Neural crest cell (in vitro differentiated cells): ENCODE results near the gene KIDINS220. TPM values are rescaled to one million over a fixed set of nuclear protein-coding genes. Genes with fewer than 3 reads are reported as not detected.

Experiments
- DNase-seq: peaks from one replicate; pipeline ENCODE4 v3.0.0; 2021; ENCODE audit warnings: low read depth, mixed read lengths, low spot score
- H3K27ac Mint-ChIP-seq: one replicate; pipeline ENCODE4 v1.8.0; 2021; ENCODE audit warnings: mild to moderate bottlenecking, mixed read lengths; ENCODE audit not compliant: unreplicated experiment
- H3K27me3 Mint-ChIP-seq: 2 replicates; pipeline ENCODE4 v1.8.0; 2021; ENCODE audit warnings: low read depth, mild to moderate bottlenecking, mixed read lengths
- H3K36me3 Mint-ChIP-seq: 2 replicates; pipeline ENCODE4 v1.8.0; 2021; ENCODE audit warnings: low read depth, mild to moderate bottlenecking, mixed read lengths
- H3K4me1 Mint-ChIP-seq: 2 replicates; pipeline ENCODE4 v1.8.0; 2021; ENCODE audit warnings: mixed read lengths
- H3K4me3 Mint-ChIP-seq: one replicate; pipeline ENCODE4 v1.8.0; 2021; ENCODE audit warnings: mild to moderate bottlenecking, mixed read lengths
- H3K9me3 Mint-ChIP-seq: 2 replicates; pipeline ENCODE4 v1.8.0; 2021; ENCODE audit warnings: mixed read lengths
- total RNA-seq: library from RNA; stranded (reverse); gene quantifications from 2 replicates; pipeline ENCODE4 v1.2.1, GENCODE V29; 2021
- TF ChIP-seq, protein P1 (sequence below): fragments of 200-600 bp; sonication (generic); conservative IDR thresholded peaks from 2 replicates; pipeline ENCODE4 v1.5.0; 2021; ENCODE audit warnings: antibody characterized with exemption, mild to moderate bottlenecking

Gene KIDINS220
- total RNA-seq, 1 donor from 2014 or later: 61.1 TPM

DNA sequence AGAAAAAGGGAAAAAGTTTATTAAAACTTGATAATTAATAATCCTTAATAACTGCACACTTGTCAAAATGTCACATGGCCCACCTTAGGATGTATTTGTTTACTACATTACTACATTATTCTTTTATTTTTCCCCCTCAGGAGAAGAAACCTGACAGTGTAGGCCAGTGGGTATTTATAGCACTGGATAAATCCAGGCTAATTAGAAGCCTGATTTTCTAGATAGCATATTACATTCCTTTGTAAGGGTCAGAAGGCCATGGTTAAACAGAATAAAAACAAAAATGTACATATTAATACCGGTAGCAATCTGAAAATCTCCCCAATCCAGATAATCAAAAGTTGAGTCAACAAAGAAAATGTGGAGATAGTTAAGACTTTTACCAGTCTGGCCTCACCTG is 21.5 kb upstream of the KIDINS220 start:
- TF ChIP-seq, protein P1, sequence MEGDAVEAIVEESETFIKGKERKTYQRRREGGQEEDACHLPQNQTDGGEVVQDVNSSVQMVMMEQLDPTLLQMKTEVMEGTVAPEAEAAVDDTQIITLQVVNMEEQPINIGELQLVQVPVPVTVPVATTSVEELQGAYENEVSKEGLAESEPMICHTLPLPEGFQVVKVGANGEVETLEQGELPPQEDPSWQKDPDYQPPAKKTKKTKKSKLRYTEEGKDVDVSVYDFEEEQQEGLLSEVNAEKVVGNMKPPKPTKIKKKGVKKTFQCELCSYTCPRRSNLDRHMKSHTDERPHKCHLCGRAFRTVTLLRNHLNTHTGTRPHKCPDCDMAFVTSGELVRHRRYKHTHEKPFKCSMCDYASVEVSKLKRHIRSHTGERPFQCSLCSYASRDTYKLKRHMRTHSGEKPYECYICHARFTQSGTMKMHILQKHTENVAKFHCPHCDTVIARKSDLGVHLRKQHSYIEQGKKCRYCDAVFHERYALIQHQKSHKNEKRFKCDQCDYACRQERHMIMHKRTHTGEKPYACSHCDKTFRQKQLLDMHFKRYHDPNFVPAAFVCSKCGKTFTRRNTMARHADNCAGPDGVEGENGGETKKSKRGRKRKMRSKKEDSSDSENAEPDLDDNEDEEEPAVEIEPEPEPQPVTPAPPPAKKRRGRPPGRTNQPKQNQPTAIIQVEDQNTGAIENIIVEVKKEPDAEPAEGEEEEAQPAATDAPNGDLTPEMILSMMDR: no peak
- no peaks in the 10 kb centered on the region for H3K4me1 Mint-ChIP-seq
- no peaks in the 10 kb centered on the region for H3K9me3 Mint-ChIP-seq
- no peak for DNase-seq
- peaks cover 15% of the 10 kb centered on the region for H3K36me3 Mint-ChIP-seq
- H3K4me3 Mint-ChIP-seq: no peak overlapping the region
- no peak overlapping the region for H3K27ac Mint-ChIP-seq
- no peaks in the 10 kb centered on the region for H3K27me3 Mint-ChIP-seq

DNA sequence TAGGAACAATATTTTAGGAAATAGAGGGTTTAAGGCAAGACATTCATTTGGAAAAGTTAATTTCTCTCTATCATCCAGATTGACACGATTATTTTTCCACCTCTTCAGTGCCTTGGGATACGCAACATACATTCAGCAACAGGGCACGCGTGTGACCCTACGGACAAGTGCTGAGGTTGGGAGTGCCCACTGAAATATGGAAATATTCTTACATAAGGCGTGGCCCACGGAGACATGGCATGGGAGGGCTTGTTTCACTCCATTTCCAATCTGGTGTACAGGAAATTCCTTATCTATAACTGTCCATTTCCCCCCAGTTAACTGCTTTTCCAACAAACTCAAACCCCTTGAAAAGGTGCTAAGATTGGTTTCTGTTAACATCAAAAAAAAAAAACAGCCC is 20.9 kb upstream of the KIDINS220 start:
- Mint-ChIP-seq H3K27me3 (no peaks in the 10 kb centered on the region), H3K4me1 (no peaks in the 10 kb centered on the region), H3K4me3 (no peak overlapping the region), H3K9me3 (no peaks in the 10 kb centered on the region), H3K36me3 (peaks cover 11% of the 10 kb centered on the region), H3K27ac (no peak overlapping the region)
- TF ChIP-seq, protein P1: no peak
- DNase-seq: no peak

DNA sequence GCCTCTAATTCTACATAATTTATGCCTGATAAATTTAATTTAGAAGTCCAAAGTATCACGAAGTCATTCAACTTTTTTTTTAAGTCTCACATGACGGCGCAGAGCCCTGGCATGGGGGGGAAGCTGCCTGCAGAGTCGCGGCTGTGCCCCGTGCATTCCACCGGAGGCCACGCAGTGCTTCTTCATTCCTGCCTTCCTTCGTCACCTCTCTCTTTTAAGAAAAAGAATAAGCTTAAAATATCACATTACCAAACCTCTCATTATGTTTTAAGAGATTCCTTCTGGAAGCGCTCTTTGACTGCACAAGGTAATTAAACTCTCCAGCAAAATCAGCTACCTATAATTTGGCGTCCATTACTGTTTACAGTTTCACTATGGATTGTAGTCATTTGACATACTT is 20.3 kb upstream of the KIDINS220 start:
- H3K27ac Mint-ChIP-seq: no peak overlapping the region
- H3K27me3 Mint-ChIP-seq: no peaks in the 10 kb centered on the region
- peaks cover 11% of the 10 kb centered on the region for H3K36me3 Mint-ChIP-seq
- TF ChIP-seq, protein P1: no peak
- no peak for DNase-seq
- H3K9me3 Mint-ChIP-seq: no peaks in the 10 kb centered on the region
- no peaks in the 10 kb centered on the region for H3K4me1 Mint-ChIP-seq
- no peak overlapping the region for H3K4me3 Mint-ChIP-seq

DNA sequence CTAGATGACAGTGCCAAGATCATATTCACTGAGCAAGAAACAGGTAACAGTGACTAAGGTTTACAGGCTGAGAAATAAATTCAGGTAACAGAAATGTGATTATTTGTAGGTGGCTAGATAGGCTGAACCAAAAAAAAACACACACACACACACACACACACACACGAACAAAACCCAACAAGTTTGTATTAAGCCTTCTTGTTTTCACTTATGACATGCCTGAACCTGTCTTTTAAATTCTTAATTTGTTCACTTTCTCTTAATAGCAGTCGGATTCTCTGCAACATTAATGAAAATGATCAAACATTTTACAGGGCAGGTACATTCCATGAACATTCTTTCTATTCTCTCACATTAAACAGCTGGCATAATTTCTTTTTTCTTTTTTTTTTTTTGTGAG is 18.8 kb upstream of the KIDINS220 start:
- H3K27me3 Mint-ChIP-seq: no peaks in the 10 kb centered on the region
- H3K27ac Mint-ChIP-seq: no peak overlapping the region
- no peak overlapping the region for H3K4me3 Mint-ChIP-seq

DNA sequence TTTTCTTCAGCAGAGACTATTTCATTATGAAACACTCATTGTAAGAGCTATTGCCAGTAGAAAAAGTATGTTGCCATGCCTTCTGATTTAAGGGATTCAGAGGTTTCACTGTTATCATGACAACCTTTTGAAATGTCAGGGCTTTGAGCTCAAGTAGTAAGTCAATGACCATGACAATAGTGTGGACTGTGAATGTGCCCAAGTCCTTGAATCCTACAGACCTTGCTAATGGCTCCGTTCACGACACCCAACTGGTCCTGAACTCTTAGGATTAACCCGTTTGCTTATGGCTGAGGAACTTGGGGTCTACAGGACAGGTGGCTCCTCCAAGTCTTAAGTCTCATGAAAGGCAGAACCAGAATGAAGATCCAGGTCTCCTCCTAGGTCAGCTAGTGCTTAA is 17.6 kb upstream of the KIDINS220 start:
- no peak overlapping the region for H3K27ac Mint-ChIP-seq
- no peak overlapping the region for H3K4me3 Mint-ChIP-seq
- peaks cover 6% of the 10 kb centered on the region for H3K36me3 Mint-ChIP-seq
- no peaks in the 10 kb centered on the region for H3K9me3 Mint-ChIP-seq
- no peaks in the 10 kb centered on the region for H3K27me3 Mint-ChIP-seq
- no peak for DNase-seq
- H3K4me1 Mint-ChIP-seq: peaks cover 4% of the 10 kb centered on the region
- TF ChIP-seq, protein P1: no peak

More for the DNA sequence above, 18.8 kb upstream of the KIDINS220 start:
- Mint-ChIP-seq H3K36me3 (peaks cover 6% of the 10 kb centered on the region), H3K9me3 (no peaks in the 10 kb centered on the region), H3K4me1 (peaks cover 4% of the 10 kb centered on the region)
- TF ChIP-seq, protein P1: no peak
- no peak for DNase-seq

DNA sequence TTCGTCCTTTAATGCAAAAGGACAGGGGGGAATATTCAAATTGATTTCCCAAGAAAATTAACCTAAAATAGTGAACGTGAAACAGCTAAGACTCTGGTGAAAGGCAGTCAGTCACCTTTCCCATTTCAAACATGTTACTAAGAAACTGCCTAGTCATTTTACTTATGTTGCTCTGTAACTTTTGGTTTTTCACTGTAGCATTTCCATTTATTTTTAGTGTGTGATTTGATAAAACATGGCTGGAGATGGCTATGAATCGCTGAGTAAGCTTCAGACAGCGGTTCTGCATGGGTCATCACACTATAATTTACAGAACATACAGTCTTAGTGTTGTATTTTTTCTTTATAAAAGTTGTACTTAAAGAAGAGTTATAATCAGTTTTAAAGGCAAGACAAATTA is 16.0 kb upstream of the KIDINS220 start:
- Mint-ChIP-seq H3K27ac (no peak overlapping the region), H3K9me3 (no peaks in the 10 kb centered on the region), H3K4me1 (peaks cover 4% of the 10 kb centered on the region), H3K4me3 (no peak overlapping the region), H3K27me3 (no peaks in the 10 kb centered on the region), H3K36me3 (peaks cover 6% of the 10 kb centered on the region)
- TF ChIP-seq, protein P1: no peak
- no peak for DNase-seq
